Activated naive CD8-positive, alpha-beta T cell treated with anti-CD3 and anti-CD28 coated beads for 36 hours (primary cell): ENCODE measurements around the gene ZNF423. TPM values are rescaled to one million over a fixed set of nuclear protein-coding genes. Genes with fewer than 3 reads are reported as not detected.

Experiments used
- DNase-seq: peaks from one replicate; pipeline ENCODE4 v3.0.0; 2021
- H3K27ac Mint-ChIP-seq: one replicate; pipeline ENCODE4 v1.8.0; 2022; ENCODE audit warnings: mild to moderate bottlenecking, moderate library complexity, mixed read lengths
- H3K27me3 Mint-ChIP-seq: one replicate; pipeline ENCODE4 v1.8.0; 2022; ENCODE audit warnings: mild to moderate bottlenecking, mixed read lengths
- H3K36me3 Mint-ChIP-seq: one replicate; pipeline ENCODE4 v1.8.0; 2021; ENCODE audit warnings: mild to moderate bottlenecking, mixed read lengths
- H3K4me1 Mint-ChIP-seq: one replicate; pipeline ENCODE4 v1.8.0; 2021; ENCODE audit warnings: mixed read lengths
- H3K4me3 Mint-ChIP-seq: one replicate; pipeline ENCODE4 v1.8.0; 2022; ENCODE audit warnings: mild to moderate bottlenecking, moderate library complexity, mixed read lengths
- H3K9me3 Mint-ChIP-seq: one replicate; pipeline ENCODE4 v1.8.0; 2022; ENCODE audit warnings: mixed read lengths
- total RNA-seq, 2 experiments: library from RNA; stranded (reverse); gene quantifications; one replicate each; pipeline ENCODE4 v1.2.3, GENCODE V29; 2021

Gene ZNF423
- total RNA-seq, 2 experiments from 2014 or later = not detected

DNA sequence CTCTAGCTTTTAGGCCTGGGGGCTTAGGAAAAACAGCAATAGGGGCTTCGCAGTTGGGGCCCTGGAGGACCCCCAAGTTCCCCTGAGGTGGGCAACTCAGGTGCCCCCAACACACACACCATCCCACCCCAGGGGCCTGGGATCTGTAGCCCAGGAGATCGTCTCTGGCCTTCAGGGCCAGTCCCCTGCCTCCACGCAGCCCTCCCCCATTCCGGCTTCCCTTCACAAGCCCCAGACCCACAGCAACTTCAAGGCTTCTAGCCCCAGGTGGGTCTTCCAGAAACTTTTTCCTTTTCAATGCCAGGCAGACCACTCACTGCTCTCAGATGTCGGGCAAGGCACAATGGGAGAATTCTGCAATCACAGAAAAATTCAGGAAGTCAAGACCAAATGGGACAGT is 402.9 kb downstream of the ZNF423 start:
- Mint-ChIP-seq H3K27ac (no peak overlapping the region), H3K36me3 (no peaks in the 10 kb centered on the region), H3K9me3 (no peaks in the 10 kb centered on the region), H3K4me3 (no peak overlapping the region), H3K4me1 (no peaks in the 10 kb centered on the region), H3K27me3 (no peaks in the 10 kb centered on the region)
- no peak for DNase-seq

DNA sequence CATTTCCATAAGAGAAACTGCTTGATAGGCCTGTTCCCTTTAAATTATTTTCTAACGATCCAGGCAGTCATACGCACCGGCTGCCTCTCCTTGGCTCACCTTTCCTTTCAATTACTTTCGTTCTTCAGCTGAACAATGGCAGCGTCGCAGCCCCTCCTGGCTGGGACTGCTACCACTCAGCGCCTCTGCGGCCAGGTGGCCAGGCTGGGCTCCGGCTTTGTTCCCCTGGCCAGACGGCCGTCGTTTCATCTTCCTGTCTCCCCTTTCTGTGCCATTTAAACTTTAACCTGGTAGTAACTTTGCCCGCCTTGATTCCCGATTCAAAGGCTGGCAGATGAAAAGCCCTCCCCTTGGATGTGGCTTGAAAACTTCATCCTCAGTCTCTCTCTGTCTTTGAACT is 403.3 kb downstream of the ZNF423 start:
- H3K36me3 Mint-ChIP-seq = no peaks in the 10 kb centered on the region
- no peak overlapping the region for H3K27ac Mint-ChIP-seq
- no peak overlapping the region for H3K4me3 Mint-ChIP-seq
- H3K9me3 Mint-ChIP-seq = no peaks in the 10 kb centered on the region
- no peaks in the 10 kb centered on the region for H3K27me3 Mint-ChIP-seq
- no peaks in the 10 kb centered on the region for H3K4me1 Mint-ChIP-seq
- DNase-seq = no peak

DNA sequence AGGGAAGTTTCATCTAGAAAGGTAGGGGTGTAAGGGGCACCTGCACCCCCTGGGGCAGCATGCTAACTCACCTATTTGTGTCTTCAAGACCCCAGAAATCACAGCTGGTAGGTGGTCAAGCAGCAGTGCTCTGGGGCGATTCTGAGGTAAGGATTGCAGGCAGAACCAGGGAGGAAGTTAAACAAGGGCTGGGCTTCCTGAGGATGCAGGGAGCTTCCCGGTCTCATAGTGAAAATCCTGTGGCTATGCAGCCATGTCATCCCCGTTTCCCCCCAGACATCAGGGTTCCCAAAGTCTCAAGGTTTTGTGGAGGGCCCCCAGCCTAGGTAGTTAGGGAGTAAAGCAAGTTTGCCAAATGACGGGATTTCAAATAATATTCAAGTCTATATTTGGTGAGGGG is 403.8 kb downstream of the ZNF423 start:
- H3K4me3 Mint-ChIP-seq = no peak overlapping the region
- H3K27me3 Mint-ChIP-seq = no peaks in the 10 kb centered on the region
- H3K9me3 Mint-ChIP-seq = no peaks in the 10 kb centered on the region
- no peaks in the 10 kb centered on the region for H3K4me1 Mint-ChIP-seq
- H3K27ac Mint-ChIP-seq = no peak overlapping the region
- no peak for DNase-seq
- no peaks in the 10 kb centered on the region for H3K36me3 Mint-ChIP-seq

DNA sequence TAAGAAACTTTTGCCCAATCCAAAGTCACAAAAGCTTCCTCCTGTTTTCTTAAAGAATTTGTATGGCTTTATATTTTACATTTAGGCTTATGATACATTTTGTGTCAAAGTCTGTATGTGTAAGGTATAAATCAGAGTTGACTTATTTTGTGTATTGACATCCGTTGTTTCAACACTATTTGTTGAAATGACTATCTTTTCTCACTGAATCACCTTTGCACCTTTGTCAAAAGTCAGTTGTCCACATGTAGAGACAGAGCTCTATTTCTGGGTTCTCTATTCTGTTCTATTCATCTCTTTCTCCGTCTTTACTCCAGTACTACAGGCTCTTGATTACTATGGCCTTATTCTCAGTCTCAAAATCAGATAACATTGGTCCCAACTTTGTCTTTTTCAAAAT is 409.1 kb downstream of the ZNF423 start:
- Mint-ChIP-seq H3K27me3 (no peaks in the 10 kb centered on the region), H3K4me3 (no peak overlapping the region), H3K4me1 (peaks cover 8% of the 10 kb centered on the region), H3K27ac (no peak overlapping the region), H3K36me3 (no peaks in the 10 kb centered on the region), H3K9me3 (no peaks in the 10 kb centered on the region)
- DNase-seq = no peak

DNA sequence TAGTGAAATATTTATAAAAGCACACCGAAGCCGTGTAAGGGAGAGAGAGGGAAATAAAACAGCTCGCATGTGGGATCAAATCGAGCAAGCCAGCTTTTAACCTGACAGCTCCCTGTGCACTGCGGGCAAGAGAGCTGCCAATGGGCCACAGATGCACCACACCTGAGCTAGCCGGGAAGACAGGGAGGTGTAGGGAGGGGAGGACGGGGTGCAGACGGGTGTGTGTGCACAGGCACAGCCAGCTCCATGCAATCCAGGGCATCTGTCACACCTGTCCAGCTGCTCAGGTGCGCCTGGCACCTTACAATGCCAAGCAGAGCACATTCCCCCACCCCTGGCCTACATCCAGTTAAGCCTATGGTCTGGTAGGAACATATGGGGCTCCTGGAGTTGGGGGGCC is 412.3 kb downstream of the ZNF423 start:
- Mint-ChIP-seq H3K4me1 (peaks cover 18% of the 10 kb centered on the region), H3K36me3 (no peaks in the 10 kb centered on the region), H3K9me3 (no peaks in the 10 kb centered on the region), H3K4me3 (no peak overlapping the region), H3K27me3 (no peaks in the 10 kb centered on the region), H3K27ac (no peak overlapping the region)
- DNase-seq = no peak

DNA sequence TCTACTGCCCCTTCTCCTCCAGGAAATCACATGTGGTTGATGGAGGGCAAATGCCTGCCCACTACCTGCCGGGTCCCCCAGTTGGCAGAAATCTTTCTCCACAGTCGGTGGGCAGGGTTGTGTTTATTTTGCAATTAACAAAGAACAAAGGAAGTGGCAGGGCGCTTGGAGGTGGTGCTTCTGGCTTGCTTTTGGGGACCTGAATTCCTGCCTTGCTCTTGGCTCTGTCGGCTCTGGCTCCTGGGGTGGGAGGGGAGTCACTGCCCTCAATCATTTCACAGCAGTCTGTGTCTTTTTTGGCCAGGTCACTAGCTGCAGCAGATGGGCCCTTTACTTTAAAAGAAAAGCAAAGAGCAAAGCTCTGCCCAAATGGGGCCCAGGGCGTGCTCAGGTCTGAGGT is 413.1 kb downstream of the ZNF423 start:
- H3K9me3 Mint-ChIP-seq = no peaks in the 10 kb centered on the region
- H3K36me3 Mint-ChIP-seq = no peaks in the 10 kb centered on the region
- DNase-seq = no peak
- H3K27ac Mint-ChIP-seq = no peak overlapping the region
- H3K27me3 Mint-ChIP-seq = no peaks in the 10 kb centered on the region
- H3K4me1 Mint-ChIP-seq = peaks cover 18% of the 10 kb centered on the region
- H3K4me3 Mint-ChIP-seq = no peak overlapping the region

DNA sequence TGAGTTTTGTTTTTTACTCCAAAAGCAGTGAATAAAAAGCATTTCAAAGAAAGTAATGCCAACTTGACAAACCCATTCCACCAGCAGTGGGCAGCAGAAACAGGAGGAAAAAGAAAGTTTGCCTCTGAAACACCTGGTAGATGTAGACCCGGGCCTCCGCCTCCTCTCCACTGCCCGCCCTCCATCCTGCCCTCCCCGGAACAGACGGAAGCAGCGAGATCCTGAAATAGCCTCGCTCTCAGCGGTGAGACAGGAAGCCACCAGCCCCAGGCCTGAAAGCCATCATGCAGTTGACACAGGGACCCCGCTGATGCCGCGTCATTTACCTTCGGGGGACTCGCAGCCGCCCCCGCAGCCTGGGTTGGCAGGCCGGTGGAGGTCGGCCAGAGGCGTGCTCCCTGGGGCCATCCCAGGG is 414.5 kb downstream of the ZNF423 start:
- Mint-ChIP-seq H3K4me3 (peak overlapping the region; percentile 32), H3K9me3 (no peaks in the 10 kb centered on the region), H3K27me3 (no peaks in the 10 kb centered on the region), H3K4me1 (peaks cover 18% of the 10 kb centered on the region), H3K27ac (peak overlapping the region; percentile 66), H3K36me3 (no peaks in the 10 kb centered on the region)
- DNase-seq = peak; percentile 70

DNA sequence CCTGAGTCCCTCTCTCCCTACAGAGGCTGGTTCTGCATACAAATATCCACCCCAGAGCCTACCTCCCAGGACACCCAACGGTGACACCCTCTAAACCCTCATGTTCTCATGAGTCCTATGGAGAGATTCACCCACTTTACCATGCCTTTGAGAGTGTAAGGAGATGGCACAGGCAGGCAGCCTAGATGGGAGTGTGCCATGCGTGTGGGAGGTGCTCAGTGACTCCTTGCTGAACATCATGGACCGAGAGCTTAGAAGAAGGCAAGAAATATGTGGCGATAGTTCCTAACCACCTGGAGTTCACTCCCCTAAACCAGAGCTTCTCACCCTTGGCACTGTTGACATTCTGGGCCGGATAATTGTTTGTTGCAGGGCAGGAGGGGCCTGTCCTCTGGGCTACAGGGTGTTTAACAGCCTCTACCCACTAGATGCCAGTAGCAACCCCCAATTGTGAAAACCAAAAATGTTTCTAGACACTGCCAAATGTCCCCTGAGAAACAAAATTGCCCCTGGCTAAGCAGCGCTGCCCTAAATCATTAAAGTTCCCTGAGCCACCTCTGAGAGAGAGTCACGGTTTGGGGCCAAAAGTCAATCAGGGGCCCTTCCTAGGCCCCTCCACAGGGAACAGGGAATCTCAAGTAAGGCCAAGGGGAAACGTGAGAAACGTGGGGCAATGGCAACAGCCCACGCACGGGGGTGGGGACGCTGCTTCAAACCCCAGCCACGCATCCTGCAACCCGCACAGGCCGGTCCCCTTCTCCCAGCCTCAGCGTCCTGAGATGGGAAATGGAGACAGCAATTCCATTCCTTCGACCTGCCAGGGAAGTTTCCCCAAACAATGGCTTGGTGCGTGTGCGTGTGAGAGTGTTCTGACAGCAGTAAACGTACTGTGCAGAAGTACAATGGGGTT is 415.5 kb downstream of the ZNF423 start:
- peaks cover 18% of the 10 kb centered on the region for H3K4me1 Mint-ChIP-seq
- H3K36me3 Mint-ChIP-seq = no peaks in the 10 kb centered on the region
- H3K27me3 Mint-ChIP-seq = no peaks in the 10 kb centered on the region
- no peaks in the 10 kb centered on the region for H3K9me3 Mint-ChIP-seq
- DNase-seq = no peak
- H3K4me3 Mint-ChIP-seq = no peak overlapping the region
- peak overlapping the region; percentile 36 for H3K27ac Mint-ChIP-seq

DNA sequence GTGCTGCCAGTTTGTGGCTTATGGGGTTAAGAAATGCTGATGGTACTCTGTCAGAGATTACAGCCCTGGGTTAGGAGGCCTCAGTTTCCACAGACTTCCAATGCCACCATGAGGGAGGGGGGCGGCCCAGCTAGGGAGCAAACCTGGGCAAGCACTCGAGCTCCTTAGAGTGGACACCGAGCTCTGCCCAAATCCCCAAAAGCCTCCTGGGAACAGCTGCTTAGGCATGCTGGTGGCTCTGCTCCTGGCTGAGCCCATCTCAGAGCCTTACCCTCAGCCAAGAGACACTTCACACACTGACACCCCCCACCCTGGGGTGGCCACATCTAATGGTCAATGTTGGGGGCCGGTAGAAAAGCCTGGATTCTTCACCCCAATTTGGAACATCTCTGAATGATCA is 416.2 kb downstream of the ZNF423 start:
- no peaks in the 10 kb centered on the region for H3K36me3 Mint-ChIP-seq
- no peak for DNase-seq
- peaks cover 18% of the 10 kb centered on the region for H3K4me1 Mint-ChIP-seq
- no peaks in the 10 kb centered on the region for H3K27me3 Mint-ChIP-seq
- H3K4me3 Mint-ChIP-seq = no peak overlapping the region
- H3K9me3 Mint-ChIP-seq = no peaks in the 10 kb centered on the region
- no peak overlapping the region for H3K27ac Mint-ChIP-seq

DNA sequence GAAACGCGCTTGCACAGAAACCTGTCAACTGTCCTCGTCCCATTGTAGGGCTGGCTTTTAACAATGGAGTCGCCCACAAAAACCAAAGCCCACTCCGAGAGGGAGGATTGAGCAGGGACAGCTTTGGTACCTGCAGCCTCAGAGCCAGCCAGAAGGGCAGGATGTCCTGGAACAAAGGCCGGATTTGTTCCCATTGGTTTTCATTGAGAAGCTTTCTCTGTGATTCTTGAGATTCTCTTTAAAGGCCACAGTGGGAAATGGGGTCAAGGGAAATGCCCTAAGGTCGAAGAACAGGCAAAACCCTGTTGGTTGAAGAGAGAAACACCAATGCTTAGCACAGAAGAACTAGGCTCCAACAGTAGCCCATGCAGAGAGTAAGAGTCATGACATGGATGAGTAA is 416.9 kb downstream of the ZNF423 start:
- DNase-seq = no peak
- Mint-ChIP-seq H3K9me3 (no peaks in the 10 kb centered on the region), H3K27ac (no peak overlapping the region), H3K27me3 (no peaks in the 10 kb centered on the region), H3K4me1 (peaks cover 18% of the 10 kb centered on the region), H3K4me3 (no peak overlapping the region), H3K36me3 (no peaks in the 10 kb centered on the region)

Other genes starting within 250 kb of the ZNF423 start
- gene CNEP1R1, start 169.1 kb upstream of the ZNF423 start, total RNA-seq = 10 to 100 TPM; 15.6 to 16.0 TPM
- 10 to 100 TPM; 26.8 to 27.6 TPM for gene HEATR3, start 209.9 kb upstream of the ZNF423 start, total RNA-seq